ENCODE results near the gene PHYHIPL.
A peak's percentile ranks its signal among the peaks of the same experiment; 100 is the strongest.

PHYHIPL gene

DNA sequence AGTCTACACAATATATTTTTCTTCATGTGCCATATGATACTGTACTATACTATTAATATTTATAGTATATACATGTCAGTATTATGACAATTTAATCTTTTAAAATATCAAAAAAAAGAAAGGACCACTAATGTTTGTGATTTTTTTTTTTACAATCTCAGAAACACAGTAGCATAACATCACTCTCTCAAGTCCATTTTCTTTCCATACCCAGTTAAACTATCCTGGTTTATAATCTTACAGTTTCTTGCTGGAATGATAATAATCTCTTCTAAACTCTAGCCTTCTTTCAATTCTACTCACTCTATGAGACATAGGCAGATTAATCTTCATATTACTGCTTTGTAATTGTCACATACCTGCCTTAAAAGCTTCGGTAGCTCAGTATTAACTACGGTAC lies 8.9 kb upstream of the PHYHIPL start:
- Histone ChIP-seq H3K4me3 (ENCODE audit: low read length in 2 of 2) (no peak overlapping the region), H3K4me2 (ENCODE audit: insufficient read depth, low read length, poor library complexity, severe bottlenecking) (no peak overlapping the region), H2BK5ac (ENCODE audit: low read length) (no peak overlapping the region), H3K27me3 (ENCODE audit: control insufficient read depth in 3 of 3, insufficient read depth in 3 of 3, low read depth in 1 of 3, low read length in 3 of 3) (peaks cover 0 to under 1% (median 0%) of the 10 kb centered on the region in 3 experiments), H3K18ac (ENCODE audit: low read length) (no peak overlapping the region), H3K14ac (ENCODE audit: low read length) (no peak overlapping the region), H2BK12ac (ENCODE audit: low read length) (no peak overlapping the region), H4K91ac (ENCODE audit: low read depth, low read length, poor library complexity) (no peak overlapping the region), H3K4ac (ENCODE audit: low read length) (no peak overlapping the region), H2AK5ac (ENCODE audit: low read depth, low read length) (no peak overlapping the region), H3K9ac (ENCODE audit: low read depth, low read length, poor library complexity) (no peak overlapping the region), H2BK120ac (ENCODE audit: low read depth, low read length) (no peak overlapping the region), H2AFZ (ENCODE audit: low read length) (no peak overlapping the region), H3K4me1 (ENCODE audit: control insufficient read depth in 2 of 2, insufficient read depth in 1 of 2, low read depth in 1 of 2, low read length in 2 of 2) (no peaks in the 10 kb centered on the region), H3K9me3 (replicated peaks in 1 of 2; ENCODE audit: control insufficient read depth in 2 of 2, insufficient read depth in 1 of 2, low read depth in 1 of 2, low read length in 2 of 2) (no peaks in the 10 kb centered on the region), H3K23ac (ENCODE audit: low read depth, low read length, poor library complexity) (no peak overlapping the region), H3K36me3 (replicated peaks in 1 of 2; ENCODE audit: control insufficient read depth in 2 of 2, insufficient read depth in 2 of 2, low read length in 2 of 2) (no peaks in the 10 kb centered on the region), H2BK15ac (ENCODE audit: low read length) (no peak overlapping the region), H3K27ac (replicated peaks; ENCODE audit: low read length) (no peak overlapping the region), H4K8ac (ENCODE audit: low read depth, low read length) (no peak overlapping the region), H3K79me1 (ENCODE audit: low read depth, low read length) (no peaks in the 10 kb centered on the region)
- DNase-seq (ENCODE audit: low spot score), result no peak
- no CpG with 5 or more reads among the region's 2 CpGs for WGBS, 2 donors (ENCODE audit: extremely low coverage in 2 of 2, insufficient read length in 2 of 2, insufficient replicate concordance in 1 of 2)

DNA sequence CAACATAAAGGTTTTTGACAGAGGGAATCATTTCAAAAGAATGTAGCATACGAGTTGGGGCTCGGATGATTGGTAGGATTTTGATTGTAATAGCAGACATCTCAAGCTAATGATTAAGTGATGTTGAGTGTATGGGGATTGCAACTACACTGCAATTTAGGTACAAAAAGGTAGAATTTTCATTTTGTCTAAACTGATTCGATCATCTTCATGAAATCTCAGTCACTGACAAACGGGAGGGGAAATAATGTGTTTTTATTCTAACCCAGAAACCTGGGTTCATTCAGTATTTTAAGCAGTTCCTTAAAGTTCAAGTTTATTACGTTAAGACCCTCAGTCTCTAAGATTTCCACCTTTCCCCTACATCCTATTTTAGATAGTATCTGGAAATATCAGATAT lies 3.9 kb upstream of the PHYHIPL start:
- no peak overlapping the region for H3K4ac ChIP-seq (ENCODE audit: low read length)
- H3K9ac ChIP-seq (ENCODE audit: low read depth, low read length, poor library complexity), result no peak overlapping the region
- H2BK12ac ChIP-seq (ENCODE audit: low read length), result no peak overlapping the region
- peaks cover 0 to 44% (median 0%) of the 10 kb centered on the region in 3 experiments for H3K27me3 ChIP-seq (ENCODE audit: control insufficient read depth in 3 of 3, insufficient read depth in 3 of 3, low read depth in 1 of 3, low read length in 3 of 3)
- no peak overlapping the region for H3K4me2 ChIP-seq (ENCODE audit: insufficient read depth, low read length, poor library complexity, severe bottlenecking)
- no CpG with 5 or more reads among the region's 5 CpGs for WGBS, 2 donors (ENCODE audit: extremely low coverage in 2 of 2, insufficient read length in 2 of 2, insufficient replicate concordance in 1 of 2)
- no peak overlapping the region for H3K4me3 ChIP-seq (ENCODE audit: low read length in 2 of 2)
- H4K91ac ChIP-seq (ENCODE audit: low read depth, low read length, poor library complexity), result no peak overlapping the region
- no peak overlapping the region for H2BK15ac ChIP-seq (ENCODE audit: low read length)
- H3K79me1 ChIP-seq (ENCODE audit: low read depth, low read length), result no peaks in the 10 kb centered on the region
- H3K14ac ChIP-seq (ENCODE audit: low read length), result no peak overlapping the region
- H2AK5ac ChIP-seq (ENCODE audit: low read depth, low read length), result no peak overlapping the region
- H3K23ac ChIP-seq (ENCODE audit: low read depth, low read length, poor library complexity), result no peak overlapping the region
- H3K18ac ChIP-seq (ENCODE audit: low read length), result no peak overlapping the region
- H2BK120ac ChIP-seq (ENCODE audit: low read depth, low read length), result no peak overlapping the region
- H3K27ac ChIP-seq (replicated peaks; ENCODE audit: low read length), result no peak overlapping the region
- H3K9me3 ChIP-seq (replicated peaks in 1 of 2; ENCODE audit: control insufficient read depth in 2 of 2, insufficient read depth in 1 of 2, low read depth in 1 of 2, low read length in 2 of 2), result peaks cover 0 to 2% of the 10 kb centered on the region in 2 donors
- no peaks in the 10 kb centered on the region for H3K36me3 ChIP-seq (replicated peaks in 1 of 2; ENCODE audit: control insufficient read depth in 2 of 2, insufficient read depth in 2 of 2, low read length in 2 of 2)
- H3K4me1 ChIP-seq (ENCODE audit: control insufficient read depth in 2 of 2, insufficient read depth in 1 of 2, low read depth in 1 of 2, low read length in 2 of 2), result peaks cover 2 to 5% of the 10 kb centered on the region in 2 donors
- H2BK5ac ChIP-seq (ENCODE audit: low read length), result no peak overlapping the region
- no peak overlapping the region for H4K8ac ChIP-seq (ENCODE audit: low read depth, low read length)
- no peak overlapping the region for H2AFZ ChIP-seq (ENCODE audit: low read length)
- no peak for DNase-seq (ENCODE audit: low spot score)

DNA sequence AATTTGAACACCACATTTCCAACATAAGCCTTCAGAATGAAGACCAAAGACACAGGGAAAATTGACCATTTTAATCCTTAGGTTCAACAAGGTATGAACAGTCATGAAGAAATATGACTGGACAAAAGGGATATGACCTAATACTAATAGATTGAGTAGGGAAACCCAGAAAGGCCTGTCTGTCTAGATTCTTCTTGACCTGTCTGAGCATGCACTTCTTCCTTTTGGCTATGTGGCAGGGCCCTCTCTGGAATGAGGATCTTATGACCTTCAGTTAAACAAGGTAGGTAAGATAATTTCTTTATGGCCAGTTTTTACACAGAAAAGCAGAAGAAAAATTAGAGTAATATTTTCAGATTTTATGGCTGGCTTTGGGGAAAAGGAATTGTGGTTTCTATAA lies 3.0 kb upstream of the PHYHIPL start:
- Histone ChIP-seq H2AFZ (ENCODE audit: low read length) (no peak overlapping the region), H3K4ac (ENCODE audit: low read length) (no peak overlapping the region), H3K4me1 (ENCODE audit: control insufficient read depth in 2 of 2, insufficient read depth in 1 of 2, low read depth in 1 of 2, low read length in 2 of 2) (peaks cover 2 to 5% of the 10 kb centered on the region in 2 donors), H3K79me1 (ENCODE audit: low read depth, low read length) (no peaks in the 10 kb centered on the region), H4K8ac (ENCODE audit: low read depth, low read length) (no peak overlapping the region), H3K9ac (ENCODE audit: low read depth, low read length, poor library complexity) (no peak overlapping the region), H2BK15ac (ENCODE audit: low read length) (no peak overlapping the region), H3K9me3 (replicated peaks in 1 of 2; ENCODE audit: control insufficient read depth in 2 of 2, insufficient read depth in 1 of 2, low read depth in 1 of 2, low read length in 2 of 2) (peaks cover 0 to 2% of the 10 kb centered on the region in 2 donors), H3K14ac (ENCODE audit: low read length) (no peak overlapping the region), H2BK5ac (ENCODE audit: low read length) (no peak overlapping the region), H2BK12ac (ENCODE audit: low read length) (no peak overlapping the region), H2AK5ac (ENCODE audit: low read depth, low read length) (no peak overlapping the region), H3K18ac (ENCODE audit: low read length) (no peak overlapping the region), H3K23ac (ENCODE audit: low read depth, low read length, poor library complexity) (no peak overlapping the region), H3K36me3 (replicated peaks in 1 of 2; ENCODE audit: control insufficient read depth in 2 of 2, insufficient read depth in 2 of 2, low read length in 2 of 2) (no peaks in the 10 kb centered on the region), H3K27ac (replicated peaks; ENCODE audit: low read length) (no peak overlapping the region), H2BK120ac (ENCODE audit: low read depth, low read length) (no peak overlapping the region), H4K91ac (ENCODE audit: low read depth, low read length, poor library complexity) (no peak overlapping the region), H3K4me2 (ENCODE audit: insufficient read depth, low read length, poor library complexity, severe bottlenecking) (no peak overlapping the region), H3K4me3 (ENCODE audit: low read length in 2 of 2) (no peak overlapping the region), H3K27me3 (ENCODE audit: control insufficient read depth in 3 of 3, insufficient read depth in 3 of 3, low read depth in 1 of 3, low read length in 3 of 3) (peaks cover 0 to 47% (median 0%) of the 10 kb centered on the region in 3 experiments)
- DNase-seq (ENCODE audit: low spot score), result no peak

DNA sequence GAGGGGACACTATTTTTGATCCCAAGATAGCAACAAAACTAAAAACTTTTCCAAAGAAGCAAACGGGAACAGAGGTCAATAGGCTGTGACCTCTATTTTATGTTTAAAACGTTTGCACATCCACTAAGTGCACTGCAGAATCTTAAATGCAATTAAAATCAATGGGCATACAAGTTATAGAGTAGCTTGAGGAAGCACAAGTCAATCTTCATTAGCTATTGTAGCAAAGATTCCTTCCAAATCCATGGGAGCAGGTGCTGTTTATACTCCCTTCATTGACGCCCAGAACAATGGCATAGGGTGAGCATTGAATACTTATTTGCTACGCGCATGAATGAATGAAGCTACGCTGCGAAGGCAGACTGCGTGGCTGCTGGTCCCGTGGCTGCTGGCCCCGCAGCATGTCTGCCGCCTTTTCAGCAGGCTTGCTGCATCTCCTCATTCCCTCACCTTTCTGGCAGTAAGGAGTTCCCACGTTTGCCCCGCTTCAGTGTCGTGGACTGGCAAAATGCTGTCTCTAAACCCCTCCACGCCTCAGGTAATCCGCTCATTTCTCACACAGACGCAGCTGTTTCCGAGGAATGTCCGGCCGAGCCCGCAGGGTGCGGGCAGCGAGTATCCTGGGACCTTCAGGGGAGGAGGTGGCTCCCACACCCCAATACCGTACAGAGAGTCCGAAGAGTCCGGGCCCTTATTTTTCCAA lies 754 bp upstream of the PHYHIPL start:
- H3K4me2 ChIP-seq (ENCODE audit: insufficient read depth, low read length, poor library complexity, severe bottlenecking), result peak overlapping the region; percentile 81
- peak overlapping the region; percentile 95 for H2BK15ac ChIP-seq (ENCODE audit: low read length)
- peaks cover 0 to 2% of the 10 kb centered on the region in 2 donors for H3K9me3 ChIP-seq (replicated peaks in 1 of 2; ENCODE audit: control insufficient read depth in 2 of 2, insufficient read depth in 1 of 2, low read depth in 1 of 2, low read length in 2 of 2)
- peak overlapping the region; percentile 53 for H3K9ac ChIP-seq (ENCODE audit: low read depth, low read length, poor library complexity)
- H3K14ac ChIP-seq (ENCODE audit: low read length), result peak overlapping the region; percentile 6
- peak; percentile 57 for DNase-seq (ENCODE audit: low spot score)
- peak overlapping the region; percentile 46 for H2BK5ac ChIP-seq (ENCODE audit: low read length)
- no CpG with 5 or more reads among the region's 26 CpGs for WGBS, 2 donors (ENCODE audit: extremely low coverage in 2 of 2, insufficient read length in 2 of 2, insufficient replicate concordance in 1 of 2)
- H4K91ac ChIP-seq (ENCODE audit: low read depth, low read length, poor library complexity), result peak overlapping the region; percentile 77
- no peaks in the 10 kb centered on the region for H3K36me3 ChIP-seq (replicated peaks in 1 of 2; ENCODE audit: control insufficient read depth in 2 of 2, insufficient read depth in 2 of 2, low read length in 2 of 2)
- no peak overlapping the region for H2BK12ac ChIP-seq (ENCODE audit: low read length)
- H3K27me3 ChIP-seq (ENCODE audit: control insufficient read depth in 3 of 3, insufficient read depth in 3 of 3, low read depth in 1 of 3, low read length in 3 of 3), result peaks cover 0 to 52% (median 0%) of the 10 kb centered on the region in 3 experiments
- H2AFZ ChIP-seq (ENCODE audit: low read length), result peak overlapping the region; percentile 99
- H3K4ac ChIP-seq (ENCODE audit: low read length), result no peak overlapping the region
- no peak overlapping the region for H3K23ac ChIP-seq (ENCODE audit: low read depth, low read length, poor library complexity)
- H3K79me1 ChIP-seq (ENCODE audit: low read depth, low read length), result no peaks in the 10 kb centered on the region
- peak overlapping the region; percentile 98 for H3K18ac ChIP-seq (ENCODE audit: low read length)
- peak overlapping the region; percentile 47 to 83 for H3K4me3 ChIP-seq (ENCODE audit: low read length in 2 of 2)
- H4K8ac ChIP-seq (ENCODE audit: low read depth, low read length), result no peak overlapping the region
- H2BK120ac ChIP-seq (ENCODE audit: low read depth, low read length), result peak overlapping the region; percentile 99
- H3K4me1 ChIP-seq (ENCODE audit: control insufficient read depth in 2 of 2, insufficient read depth in 1 of 2, low read depth in 1 of 2, low read length in 2 of 2), result peaks cover 2 to 5% of the 10 kb centered on the region in 2 donors
- peak overlapping the region; percentile 84 for H3K27ac ChIP-seq (replicated peaks; ENCODE audit: low read length)
- peak overlapping the region; percentile 10 for H2AK5ac ChIP-seq (ENCODE audit: low read depth, low read length)
